ENCODE results near the gene ZNF215. TPM values are rescaled to one million over a fixed set of nuclear protein-coding genes. Genes with fewer than 3 reads are reported as not detected.
"Not testable (repeated sequence)": the region's sequence is repeated elsewhere in the genome, so short reads cannot be mapped to it uniquely, and the experiment has no call there.

ZNF215 gene
- polyA plus RNA-seq, 2 of the 4 experiments (the other 2 are of a cell fraction), result 1.0 to 2.0 TPM

- no peak for ATAC-seq
- Histone ChIP-seq H3K4me2 (no peak overlapping the region), H3K4me3 (no peak overlapping the region), H3K27ac (no peak overlapping the region), H3K4me1 (no peaks in the 10 kb centered on the region), H3K9me3 (no peaks in the 10 kb centered on the region)
- FAIRE-seq, result no peak
- ChIA-PET CTCF (no interaction called here), POLR2A (no interaction called here)
- TF ChIP-seq ELK1 (IDR thresholded peaks at IDR 0.05; ENCODE audit: low read depth, low read length) (no peak), RARB (CRISPR knock-in tag; IDR thresholded peaks at IDR 0.05) (no peak), ZC3H11A (IDR thresholded peaks at IDR 0.05) (no peak), HOXA7 (CRISPR knock-in tag; IDR thresholded peaks at IDR 0.05) (no peak), PHF8 (IDR thresholded peaks at IDR 0.05; ENCODE audit: borderline replicate concordance, low read depth) (no peak)
- WGBS (ENCODE audit: missing lambda C conversion rate), result 52% methylated on average over 3 of the region's 3 CpGs
- no peak for DNase-seq (ENCODE audit: low read depth in 1 of 2, low spot score in 1 of 2)
Measured at GRCh38 chr11:6943131-6943530, 16.9 kb downstream of the ZNF215 start.

GRCh38 chr11:6954248-6954647, 28.0 kb downstream of the ZNF215 start:
- H3K9me3 ChIP-seq; POLR2A ChIA-PET; H3K4me3 ChIP-seq; DNase-seq (ENCODE audit: low read depth in 1 of 2, low spot score in 1 of 2); H3K4me1 ChIP-seq; H3K27ac ChIP-seq; ATAC-seq; FAIRE-seq; H3K4me2 ChIP-seq: not testable (repeated sequence)
- CTCF ChIA-PET, result interaction anchor here (0.7 kb wide), 1 partner anchor 668 kb away, joined by 3 read pairs; no protein-coding TSS in a partner anchor
- 38% methylated on average over 4 of the region's 10 CpGs for WGBS (ENCODE audit: missing lambda C conversion rate)

- Histone ChIP-seq H3K4me1 (no peaks in the 10 kb centered on the region), H3K4me2 (no peak overlapping the region), H3K9me3 (no peaks in the 10 kb centered on the region), H3K27ac (no peak overlapping the region), H3K4me3 (no peak overlapping the region)
- no peak for FAIRE-seq
- no peak for ATAC-seq
- no peak for DNase-seq (ENCODE audit: low read depth in 1 of 2, low spot score in 1 of 2)
- TF ChIP-seq HOXB13 (CRISPR knock-in tag; IDR thresholded peaks at IDR 0.05; ENCODE audit: low read depth), result no peak
- no peak for TF ChIP-seq MAFK (IDR thresholded peaks at IDR 0.05; ENCODE audit: partially characterized antibody)
- TF ChIP-seq MAX (IDR thresholded peaks at IDR 0.05), result no peak
- no peak for TF ChIP-seq CHD2 (IDR thresholded peaks at IDR 0.05; ENCODE audit: low read length, partially characterized antibody)
- no peak for TF ChIP-seq EHMT2 (IDR thresholded peaks at IDR 0.05; ENCODE audit: low read depth)
- TF ChIP-seq JUNB (IDR thresholded peaks at IDR 0.05), result no peak
- no peak for TF ChIP-seq ZFP36 (IDR thresholded peaks at IDR 0.05; ENCODE audit: borderline replicate concordance, partially characterized antibody)
- TF ChIP-seq GATA3 (IDR thresholded peaks at IDR 0.05; ENCODE audit: borderline replicate concordance), result no peak
- TF ChIP-seq HEYL (CRISPR knock-in tag; IDR thresholded peaks at IDR 0.05), result no peak
- TF ChIP-seq ZNF302 (CRISPR knock-in tag; IDR thresholded peaks at IDR 0.05), result no peak
- TF ChIP-seq USF2 (IDR thresholded peaks at IDR 0.05), result no peak
- no peak for TF ChIP-seq BCL3 (IDR thresholded peaks at IDR 0.05)
- no peak for TF ChIP-seq FOSB (CRISPR knock-in tag; IDR thresholded peaks at IDR 0.05)
- CTCF ChIA-PET, result no interaction called here
- POLR2A ChIA-PET, result no interaction called here
Measured at GRCh38 chr11:6962141-6962540, 35.9 kb downstream of the ZNF215 start.

- CTCF ChIA-PET, result no interaction called here
- Histone ChIP-seq H3K4me3 (no peak overlapping the region), H3K4me2 (no peak overlapping the region), H3K9me3 (no peaks in the 10 kb centered on the region), H3K27ac (no peak overlapping the region), H3K4me1 (no peaks in the 10 kb centered on the region)
- 22% methylated on average over 1 of the region's 1 CpG for WGBS (ENCODE audit: missing lambda C conversion rate)
- ATAC-seq (no peak), FAIRE-seq (no peak), DNase-seq (ENCODE audit: low read depth in 1 of 2, low spot score in 1 of 2) (no peak)
- POLR2A ChIA-PET, result no interaction called here
- no peak for TF ChIP-seq MAFK (IDR thresholded peaks at IDR 0.05; ENCODE audit: partially characterized antibody)
- no peak for TF ChIP-seq HOXB5 (CRISPR knock-in tag; IDR thresholded peaks at IDR 0.05)
- TF ChIP-seq E2F6 (IDR thresholded peaks at IDR 0.05; ENCODE audit: borderline replicate concordance, low read depth), result no peak
- no peak for TF ChIP-seq HMGXB4 (CRISPR knock-in tag; IDR thresholded peaks at IDR 0.05; ENCODE audit: borderline replicate concordance)
- TF ChIP-seq MAX (IDR thresholded peaks at IDR 0.05), result no peak
- no peak for TF ChIP-seq FOSB (CRISPR knock-in tag; IDR thresholded peaks at IDR 0.05)
- TF ChIP-seq CTCF (IDR thresholded peaks at IDR 0.05), result no peak
- no peak for TF ChIP-seq HES2 (IDR thresholded peaks at IDR 0.05)
Measured at GRCh38 chr11:6962673-6963072, 36.4 kb downstream of the ZNF215 start.

Data from A549 (cell line).